IMR-90 (cell line): ENCODE results near the gene SPCS1.

ENCODE experiments used
- BHLHE40 ChIP-seq: fragments of 150-350 bp; IDR thresholded peaks from 2 replicates; pipeline ENCODE4 v1.6.1; 2016; ENCODE audit warnings: mild to moderate bottlenecking, low read depth, low read length
- MAZ ChIP-seq: IDR thresholded peaks from 2 replicates; pipeline ENCODE4 v1.6.1; 2012; ENCODE audit warnings: low read depth, mild to moderate bottlenecking, low read length, improper control_type of control experiment, moderate library complexity, borderline replicate concordance
- MXI1 ChIP-seq: IDR thresholded peaks from 2 replicates; pipeline ENCODE4 v1.6.1; 2012; ENCODE audit warnings: low read depth, mild to moderate bottlenecking, low read length, moderate library complexity, borderline replicate concordance
- POLR2A ChIP-seq: IDR thresholded peaks from 2 replicates; pipeline ENCODE4 v1.6.1; 2012; ENCODE audit warnings: mild to moderate bottlenecking, low read depth, low read length
- RFX5 ChIP-seq: IDR thresholded peaks from 2 replicates; pipeline ENCODE4 v1.8.0; 2012; ENCODE audit warnings: low read depth, mild to moderate bottlenecking, low read length, moderate library complexity
- SMC3 ChIP-seq: fragments of 150-350 bp; IDR thresholded peaks from 2 replicates; pipeline ENCODE4 v1.6.1; 2016; ENCODE audit warnings: low read depth, mild to moderate bottlenecking, antibody characterized with exemption, low read length, moderate library complexity
- TF ChIP-seq, protein P1 (sequence below): conservative IDR thresholded peaks from 2 replicates; pipeline ENCODE4 v1.5.1; 2012; ENCODE audit warnings: mild to moderate bottlenecking, low read depth, low read length, improper control_type of control experiment

DNA sequence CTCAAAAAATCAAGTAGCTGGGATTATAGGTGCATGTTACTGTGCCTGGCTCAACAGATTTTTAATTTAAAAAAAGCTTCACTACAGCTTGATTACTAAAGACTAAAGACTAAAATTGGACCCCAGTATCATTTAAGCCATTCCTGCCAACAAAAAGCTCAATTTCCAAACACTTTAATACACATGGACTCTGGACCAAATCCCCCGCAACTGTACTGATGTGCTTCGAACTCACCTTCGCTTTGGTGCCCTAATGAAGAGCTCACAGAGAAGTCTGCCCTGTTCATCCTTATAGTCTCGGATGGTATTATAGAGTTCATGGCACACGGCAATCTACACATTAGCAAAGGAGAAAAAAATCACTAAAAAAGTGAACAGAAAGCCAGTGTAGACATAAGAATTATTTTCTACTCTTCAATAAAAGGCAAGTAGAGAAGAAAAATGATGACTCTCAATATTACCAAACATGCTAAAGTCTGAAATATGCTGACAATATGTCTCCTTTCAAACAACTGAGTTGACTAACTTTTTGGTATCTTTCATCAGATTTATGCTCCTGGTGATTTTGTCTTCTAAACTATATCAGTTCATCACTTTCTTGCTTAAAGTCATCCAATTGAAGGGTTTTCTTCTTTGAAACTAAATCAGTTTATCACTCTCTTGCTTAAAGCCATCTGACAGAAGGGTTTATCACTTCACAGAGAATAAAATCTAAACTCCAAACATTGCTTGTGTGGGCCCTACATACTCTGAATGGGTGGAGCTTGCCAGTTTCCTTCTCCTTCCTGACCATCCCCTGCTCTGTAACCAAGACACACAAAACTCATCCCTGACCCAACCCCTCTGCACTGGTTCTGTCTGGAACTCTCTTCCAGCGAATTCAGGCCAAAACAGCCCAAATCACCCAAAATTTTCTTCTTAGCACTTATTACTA is 27.4 kb upstream of the SPCS1 start:
- TF ChIP-seq POLR2A, result no peak
- TF ChIP-seq, protein P1, sequence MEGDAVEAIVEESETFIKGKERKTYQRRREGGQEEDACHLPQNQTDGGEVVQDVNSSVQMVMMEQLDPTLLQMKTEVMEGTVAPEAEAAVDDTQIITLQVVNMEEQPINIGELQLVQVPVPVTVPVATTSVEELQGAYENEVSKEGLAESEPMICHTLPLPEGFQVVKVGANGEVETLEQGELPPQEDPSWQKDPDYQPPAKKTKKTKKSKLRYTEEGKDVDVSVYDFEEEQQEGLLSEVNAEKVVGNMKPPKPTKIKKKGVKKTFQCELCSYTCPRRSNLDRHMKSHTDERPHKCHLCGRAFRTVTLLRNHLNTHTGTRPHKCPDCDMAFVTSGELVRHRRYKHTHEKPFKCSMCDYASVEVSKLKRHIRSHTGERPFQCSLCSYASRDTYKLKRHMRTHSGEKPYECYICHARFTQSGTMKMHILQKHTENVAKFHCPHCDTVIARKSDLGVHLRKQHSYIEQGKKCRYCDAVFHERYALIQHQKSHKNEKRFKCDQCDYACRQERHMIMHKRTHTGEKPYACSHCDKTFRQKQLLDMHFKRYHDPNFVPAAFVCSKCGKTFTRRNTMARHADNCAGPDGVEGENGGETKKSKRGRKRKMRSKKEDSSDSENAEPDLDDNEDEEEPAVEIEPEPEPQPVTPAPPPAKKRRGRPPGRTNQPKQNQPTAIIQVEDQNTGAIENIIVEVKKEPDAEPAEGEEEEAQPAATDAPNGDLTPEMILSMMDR, result no peak
- TF ChIP-seq BHLHE40, result no peak
- no peak for TF ChIP-seq MXI1
- TF ChIP-seq RFX5, result no peak
- TF ChIP-seq MAZ, result no peak
- TF ChIP-seq SMC3, result no peak
